NCI-H187 treated with DMSO at 0.1 percent for 48 hours (cell line): ENCODE results near the gene PDPN.
"Not testable (repeated sequence)": the region's sequence is repeated elsewhere in the genome, so short reads cannot be mapped to it uniquely, and the experiment has no call there.

Experiments
- DNase-seq: peaks from one replicate; lab custom pipeline; 2025; lab: John Stamatoyannopoulos, UW

Gene PDPN, protein sequence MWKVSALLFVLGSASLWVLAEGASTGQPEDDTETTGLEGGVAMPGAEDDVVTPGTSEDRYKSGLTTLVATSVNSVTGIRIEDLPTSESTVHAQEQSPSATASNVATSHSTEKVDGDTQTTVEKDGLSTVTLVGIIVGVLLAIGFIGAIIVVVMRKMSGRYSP

DNA sequence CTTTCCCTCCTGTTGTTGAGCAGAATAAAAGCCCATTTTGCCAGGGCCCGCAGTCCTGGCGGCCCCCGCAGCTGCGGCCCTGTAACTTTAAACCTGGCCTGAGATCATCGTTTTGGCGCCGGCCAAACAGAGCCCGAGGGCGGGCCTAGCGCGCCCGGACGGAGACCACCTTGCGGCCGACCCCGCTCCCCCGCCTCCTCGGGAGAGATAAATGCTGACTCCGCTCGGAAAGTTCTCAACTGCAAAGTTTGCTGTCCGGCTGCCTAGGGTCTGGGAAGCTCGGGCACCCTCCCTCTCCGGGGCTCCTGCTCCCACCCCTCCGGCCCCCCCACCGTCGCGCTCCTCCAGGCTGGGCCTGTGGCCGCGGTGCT lies at the start of gene PDPN:
PDPN (plus strand) TSS at position 238 of the 371 bp plus-strand sequence. CDS start 202 bp downstream, outside the sequence.
- DNase-seq = no peak

GRCh38 chr1:13535227-13535626 lies 48.4 kb upstream of the PDPN start:
- no peak for DNase-seq

DNA sequence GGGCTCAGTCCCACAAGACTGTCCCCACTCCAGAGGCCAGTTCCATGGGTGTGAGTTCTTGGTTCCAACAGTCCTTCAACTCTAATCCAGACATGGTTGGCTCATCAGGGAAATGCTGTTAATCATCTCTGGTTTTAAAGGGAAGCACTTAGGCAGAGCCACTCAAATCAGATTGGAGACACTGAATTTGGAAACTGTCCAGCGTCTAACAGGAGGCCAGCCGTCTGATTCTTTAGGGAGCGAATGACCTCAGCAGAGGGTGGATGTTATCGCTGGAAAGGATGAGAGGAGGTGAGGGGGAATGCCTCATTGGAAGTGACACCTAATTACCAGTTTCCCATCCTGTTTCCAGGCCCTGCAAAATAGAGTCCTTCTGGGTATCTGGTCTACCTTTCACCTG lies 47.1 kb upstream of the PDPN start:
- DNase-seq = no peak

DNA sequence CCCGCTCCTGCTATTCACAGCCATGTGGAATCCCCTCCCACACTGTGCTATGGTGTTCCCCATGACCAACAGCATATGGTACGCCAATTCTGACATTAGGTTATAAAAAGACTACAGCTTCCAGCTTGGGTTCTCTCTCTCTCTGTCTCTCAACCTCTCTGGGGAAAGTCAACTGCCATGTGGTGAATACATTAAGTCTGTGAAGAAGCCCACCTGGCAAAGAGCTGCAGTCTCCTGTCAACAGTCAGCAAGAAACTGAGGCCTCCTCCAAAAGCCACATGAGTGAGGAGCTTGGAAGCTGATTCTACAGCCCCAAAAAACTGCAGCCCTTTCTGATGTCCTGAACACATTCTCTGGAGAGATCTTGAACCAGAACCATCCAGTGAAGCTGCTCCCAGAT lies 44.8 kb upstream of the PDPN start:
- DNase-seq = no peak

DNA sequence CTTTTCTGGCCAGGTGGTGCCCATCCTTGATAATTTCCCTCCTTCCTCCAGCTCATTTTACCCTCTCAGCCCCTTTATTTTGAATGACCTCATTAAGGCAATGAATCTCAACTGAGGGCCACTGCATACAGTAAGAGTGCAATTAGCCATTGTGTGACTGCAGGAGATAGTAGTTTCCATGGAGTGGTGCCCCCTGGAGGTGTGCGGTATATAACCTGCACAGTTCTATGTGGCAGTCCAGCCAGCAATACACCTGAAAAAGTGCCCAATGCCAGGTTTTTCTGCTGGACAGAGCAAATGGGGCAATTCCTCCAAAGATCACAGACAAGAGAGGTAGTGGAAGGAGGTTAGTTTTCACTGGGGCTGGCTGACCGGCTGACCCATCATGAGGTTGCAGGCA lies 43.9 kb upstream of the PDPN start:
- no peak for DNase-seq

- no peak for DNase-seq
Measured at GRCh38 chr1:13540866-13541265, 42.8 kb upstream of the PDPN start.

GRCh38 chr1:13541435-13542215 lies 42.0 kb upstream of the PDPN start:
- DNase-seq = no peak

DNA sequence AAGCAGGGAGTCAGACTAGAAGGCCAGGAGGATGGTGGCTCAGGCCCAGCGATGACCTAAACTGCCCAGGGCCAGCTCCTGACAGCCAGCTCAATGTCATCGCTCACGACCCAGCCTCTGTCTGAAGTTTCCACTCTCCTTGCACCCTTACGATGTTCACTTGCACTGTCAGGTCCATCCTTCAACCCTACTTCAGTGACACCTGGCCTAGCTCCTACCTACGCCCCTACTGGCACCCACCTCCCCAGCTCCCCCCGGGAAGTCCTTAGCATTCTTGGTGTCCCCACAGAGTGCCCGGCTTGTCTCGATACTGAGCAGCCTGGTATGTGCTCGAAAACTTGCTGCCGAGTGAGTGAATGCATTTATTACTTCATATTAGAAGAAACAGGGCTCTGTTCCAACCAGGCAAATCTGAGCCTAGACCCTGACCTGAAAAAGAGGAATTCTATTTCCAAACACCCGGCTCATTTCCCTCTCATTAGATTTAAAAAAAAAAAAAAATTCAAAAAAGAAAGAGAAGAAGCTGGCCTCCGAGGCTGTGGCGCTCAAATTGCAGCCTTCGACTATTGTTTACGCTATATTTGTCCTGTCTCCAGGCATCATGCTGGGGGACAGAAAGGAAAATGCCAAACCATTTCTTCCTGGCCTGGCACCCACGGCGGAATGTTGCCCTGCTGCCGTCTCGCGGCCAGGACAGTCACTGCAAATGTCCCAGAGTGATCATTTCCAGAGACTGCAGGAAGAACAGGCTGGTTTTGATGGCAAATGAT lies 40.0 kb upstream of the PDPN start:
- no peak for DNase-seq

DNA sequence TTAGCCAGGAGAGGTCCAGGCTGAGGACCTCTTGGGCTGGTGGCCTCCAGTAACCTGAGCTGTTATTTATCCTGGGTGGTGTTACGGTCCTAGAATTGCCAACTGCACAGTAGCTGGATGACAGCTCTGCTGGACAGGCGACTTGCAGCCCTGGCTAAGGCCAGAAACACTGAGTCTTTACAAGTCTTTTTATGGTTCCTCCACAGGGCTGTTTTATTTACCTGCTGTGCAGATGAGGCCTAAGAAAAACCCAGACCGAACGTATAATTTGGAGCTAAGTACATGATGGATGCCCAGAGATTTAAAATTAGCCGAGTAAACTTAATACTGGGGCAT lies 39.4 kb upstream of the PDPN start:
- no peak for DNase-seq

DNA sequence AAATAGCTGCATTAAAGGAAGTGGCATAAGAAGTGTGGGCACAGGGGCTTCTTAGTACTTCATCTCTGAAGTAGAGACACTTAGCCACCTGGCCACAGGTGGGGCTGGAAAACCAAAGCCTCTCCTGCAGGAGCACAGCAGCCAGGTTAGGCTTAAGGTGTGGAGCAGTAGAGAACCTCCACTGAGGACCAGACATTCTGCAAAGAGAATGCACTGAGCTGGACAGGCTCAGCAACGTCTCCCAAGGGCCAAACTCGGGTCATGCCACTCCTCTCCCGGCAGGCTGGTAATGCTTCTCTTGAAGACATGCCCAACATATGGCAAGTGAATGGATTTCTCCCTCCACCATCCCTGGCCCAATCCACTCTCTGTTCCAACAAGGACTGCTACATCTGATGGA lies 36.8 kb upstream of the PDPN start:
- DNase-seq = no peak

GRCh38 chr1:13548281-13548680 lies 35.4 kb upstream of the PDPN start:
- no peak for DNase-seq

GRCh38 chr1:13549021-13549420 lies 34.6 kb upstream of the PDPN start:
- no peak for DNase-seq

GRCh38 chr1:13549521-13549920 lies 34.1 kb upstream of the PDPN start:
- DNase-seq = no peak

DNA sequence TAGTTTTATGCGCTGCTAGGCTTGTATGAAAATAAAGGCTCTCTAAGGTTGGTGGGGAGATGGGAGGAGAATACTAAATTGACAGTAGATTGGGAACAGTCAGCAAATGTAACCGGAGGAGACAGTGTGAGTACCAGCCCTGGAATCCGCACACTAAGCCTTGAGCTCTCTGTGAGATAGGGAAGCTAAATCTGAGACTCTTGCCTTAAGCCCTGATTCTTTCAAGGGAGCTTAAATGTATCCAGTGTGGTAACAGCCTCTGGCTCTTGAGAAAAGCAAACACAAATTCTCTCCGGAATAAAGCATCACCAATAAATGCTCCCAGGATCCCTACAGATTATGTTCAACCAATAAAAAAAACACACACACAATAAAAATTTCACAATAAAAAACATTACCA lies 33.0 kb upstream of the PDPN start:
- DNase-seq = no peak

DNA sequence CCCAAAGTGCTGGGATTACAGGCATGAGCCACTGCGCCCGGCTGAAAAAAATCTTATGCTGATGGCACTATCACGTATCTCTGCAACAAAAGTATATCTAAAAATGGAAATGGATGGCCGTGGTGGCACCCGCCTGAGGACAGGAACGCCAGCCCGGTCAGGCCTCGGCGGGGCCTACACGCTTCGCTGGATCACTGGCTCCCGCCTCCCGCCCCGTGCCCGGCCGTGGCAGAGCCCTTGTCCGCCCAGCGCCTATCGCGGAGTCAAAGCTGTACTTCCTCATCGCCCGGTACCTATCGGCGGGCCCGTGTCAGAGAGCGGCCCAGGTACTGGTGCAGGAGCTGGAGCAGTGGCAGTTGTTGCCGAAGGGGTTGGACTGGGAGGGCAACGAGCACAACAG lies 28.8 kb upstream of the PDPN start:
- no peak for DNase-seq

- DNase-seq = no peak
Measured at GRCh38 chr1:13556224-13556764, 27.3 kb upstream of the PDPN start.

DNA sequence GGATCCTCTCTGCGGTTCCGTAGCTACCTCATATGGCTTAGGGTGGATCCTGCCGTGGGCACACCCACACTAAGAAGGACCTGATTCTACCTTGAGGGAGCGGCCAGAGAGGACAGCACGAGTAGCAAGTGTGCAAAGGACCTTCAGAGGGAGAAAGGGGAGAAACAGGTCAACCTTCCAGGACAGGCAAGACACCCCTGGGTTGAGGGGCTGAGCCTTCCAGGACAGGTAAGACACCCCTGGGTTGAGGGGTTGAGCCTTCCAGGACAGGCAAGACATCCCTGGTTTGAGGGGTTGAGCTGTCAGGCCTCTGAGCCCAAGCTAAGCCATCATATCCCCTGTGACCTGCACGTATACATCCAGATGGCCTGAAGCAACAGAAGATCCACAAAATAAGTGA lies 23.1 kb upstream of the PDPN start:
- DNase-seq = no peak

- DNase-seq = not testable (repeated sequence)
Measured at GRCh38 chr1:13562981-13563380, 20.7 kb upstream of the PDPN start.

- DNase-seq = no peak
Measured at GRCh38 chr1:13564073-13564472, 19.6 kb upstream of the PDPN start.

DNA sequence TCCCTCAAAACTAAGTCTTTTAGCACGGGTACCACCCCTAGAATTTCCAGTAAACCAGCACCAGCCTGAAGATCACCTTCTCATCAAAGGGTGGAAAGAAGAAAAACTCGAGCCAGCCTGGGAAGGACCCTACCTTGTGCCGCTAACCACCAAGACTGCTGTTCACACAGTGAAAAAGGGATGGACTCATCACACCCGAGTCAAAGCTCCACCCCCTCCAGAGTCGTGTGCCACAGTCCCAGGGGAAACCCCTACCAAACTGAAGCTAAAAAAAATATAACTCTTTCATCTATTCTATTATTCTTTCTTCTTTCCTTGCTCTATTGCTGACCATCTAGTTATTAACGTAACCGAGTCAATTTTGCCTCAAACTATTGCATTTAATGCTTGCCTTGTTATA lies 13.2 kb upstream of the PDPN start:
- DNase-seq = not testable (repeated sequence)

DNA sequence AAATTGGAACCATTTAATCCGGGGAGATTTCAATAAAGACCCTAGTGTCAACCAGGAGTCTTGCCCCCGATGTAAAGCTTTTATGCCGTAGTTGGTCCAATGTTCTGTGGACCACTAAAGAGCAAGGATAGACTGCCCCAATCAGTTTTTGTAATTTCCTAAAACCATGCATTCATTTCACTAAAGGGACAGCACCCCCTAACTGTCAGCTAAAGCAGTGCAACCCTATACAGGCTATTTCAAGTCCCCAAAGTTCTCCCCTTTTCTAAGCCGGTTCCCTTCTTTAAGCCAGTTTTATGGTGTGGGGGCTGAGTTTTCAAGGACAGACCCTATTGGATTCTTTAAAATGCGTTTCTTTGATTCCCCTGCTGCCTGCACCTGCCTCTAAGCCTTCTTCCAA lies 12.7 kb upstream of the PDPN start:
- no peak for DNase-seq

GRCh38 chr1:13573586-13573985 lies 10.0 kb upstream of the PDPN start:
- DNase-seq = no peak

DNA sequence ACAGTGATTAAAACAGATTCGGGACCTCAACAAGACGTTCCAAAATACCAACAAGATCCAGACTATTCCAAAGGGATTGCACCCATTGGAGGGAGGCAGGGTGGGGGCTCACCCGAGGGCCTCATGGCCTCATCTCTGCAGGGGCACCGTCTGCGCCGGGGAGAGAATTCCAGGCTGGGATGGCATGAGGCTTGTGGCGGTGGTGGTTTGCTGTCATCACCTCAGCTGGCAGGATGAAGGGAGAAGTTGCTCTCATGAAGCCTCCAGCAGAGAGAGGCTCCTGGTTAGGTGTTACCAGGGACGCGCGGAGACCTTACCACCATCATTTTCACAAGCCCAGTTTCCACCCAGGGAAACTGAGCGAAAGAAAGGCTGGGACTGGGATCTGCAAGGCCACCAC lies 6.7 kb upstream of the PDPN start:
- no peak for DNase-seq
